Adrenal gland (tissue), 5 donors: Measurements from ENCODE around the gene BTBD9.

Source experiments
- POLR2A ChIP-seq, 2 donors: fragments of 450-650 bp; IDR thresholded peaks; one replicate each; pipeline ENCODE4 v1.6.1; 2017; ENCODE audit warnings: antibody characterized with exemption in 2 of 2, mild to moderate bottlenecking in 2 of 2, moderate library complexity in 1 of 2
- TF ChIP-seq, protein P1 (sequence below), 6 experiments: fragments of 450-650 bp in 4 of 6; fragments of 200-600 bp in 2 of 6; sonication (generic) in 1 of 6; IDR thresholded peaks; 1 replicate in 5 of 6; 2 replicates in 1 of 6; pipeline versions ENCODE4 v1.5.1 to v1.8.0; 2016 to 2021; ENCODE audit warnings: antibody characterized with exemption in 6 of 6, mild to moderate bottlenecking in 2 of 6, moderate library complexity in 1 of 6
- donor health status: DM: no; HTN: no; CAD: no.

DNA sequence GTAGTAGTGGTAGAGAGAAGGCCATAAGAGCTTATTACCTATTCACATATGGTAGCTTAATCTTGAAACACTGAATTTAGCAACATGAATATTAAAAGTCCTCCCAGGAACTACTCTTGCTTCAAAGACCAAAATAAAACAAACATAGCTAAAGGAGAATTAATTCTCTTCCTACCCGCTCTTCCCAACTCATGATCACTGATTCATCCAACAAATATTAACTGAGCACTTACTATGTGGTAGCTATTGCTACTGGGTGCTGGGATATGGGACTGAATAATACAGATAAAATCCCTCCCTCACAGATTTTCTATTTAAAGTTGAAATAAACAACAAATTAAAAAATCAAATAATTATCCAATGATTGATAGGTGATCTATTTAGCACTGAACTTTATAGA is 287.1 kb downstream of the BTBD9 start:
- TF ChIP-seq POLR2A (IDR thresholded peaks at IDR 0.05), result no peak
- TF ChIP-seq, protein P1, sequence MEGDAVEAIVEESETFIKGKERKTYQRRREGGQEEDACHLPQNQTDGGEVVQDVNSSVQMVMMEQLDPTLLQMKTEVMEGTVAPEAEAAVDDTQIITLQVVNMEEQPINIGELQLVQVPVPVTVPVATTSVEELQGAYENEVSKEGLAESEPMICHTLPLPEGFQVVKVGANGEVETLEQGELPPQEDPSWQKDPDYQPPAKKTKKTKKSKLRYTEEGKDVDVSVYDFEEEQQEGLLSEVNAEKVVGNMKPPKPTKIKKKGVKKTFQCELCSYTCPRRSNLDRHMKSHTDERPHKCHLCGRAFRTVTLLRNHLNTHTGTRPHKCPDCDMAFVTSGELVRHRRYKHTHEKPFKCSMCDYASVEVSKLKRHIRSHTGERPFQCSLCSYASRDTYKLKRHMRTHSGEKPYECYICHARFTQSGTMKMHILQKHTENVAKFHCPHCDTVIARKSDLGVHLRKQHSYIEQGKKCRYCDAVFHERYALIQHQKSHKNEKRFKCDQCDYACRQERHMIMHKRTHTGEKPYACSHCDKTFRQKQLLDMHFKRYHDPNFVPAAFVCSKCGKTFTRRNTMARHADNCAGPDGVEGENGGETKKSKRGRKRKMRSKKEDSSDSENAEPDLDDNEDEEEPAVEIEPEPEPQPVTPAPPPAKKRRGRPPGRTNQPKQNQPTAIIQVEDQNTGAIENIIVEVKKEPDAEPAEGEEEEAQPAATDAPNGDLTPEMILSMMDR (IDR thresholded peaks at IDR 0.05), result no peak
